Stimulated activated CD8-positive, alpha-beta memory T cell treated with anti-CD3 and anti-CD28 coated beads, Interleukin-15, amount 100 ng/mL, for 48 hours (primary cell): ENCODE results near the gene SVBP.
"Not testable (repeated sequence)": the region's sequence is repeated elsewhere in the genome, so short reads cannot be mapped to it uniquely, and the experiment has no call there.

ENCODE experiments used
- DNase-seq, 2 donors: peaks; one replicate each; pipeline ENCODE4 v3.0.0-alpha.2; 2020; ENCODE audit warnings: low read depth in 2 of 2

SVBP gene

GRCh38 chr1:42841440-42842147, 24.4 kb upstream of the SVBP start:
- DNase-seq, result no peak

- no peak for DNase-seq
These were observed 23.8 kb upstream of the SVBP start for GRCh38 chr1:42841010-42841409.

- DNase-seq, result no peak
These were observed 21.4 kb upstream of the SVBP start for GRCh38 chr1:42838482-42839190.

- DNase-seq, result no peak
These were observed 20.5 kb upstream of the SVBP start for GRCh38 chr1:42837709-42838108.

GRCh38 chr1:42835422-42835821, 18.2 kb upstream of the SVBP start:
- no peak for DNase-seq

- no peak for DNase-seq
These were observed 17.6 kb upstream of the SVBP start for GRCh38 chr1:42834803-42835202.

GRCh38 chr1:42833981-42834380, 16.8 kb upstream of the SVBP start:
- DNase-seq, result no peak

GRCh38 chr1:42832641-42833240, 15.5 kb upstream of the SVBP start:
- DNase-seq, result no peak

- no peak for DNase-seq
These were observed 14.1 kb upstream of the SVBP start for GRCh38 chr1:42831273-42831672.

- DNase-seq, result no peak
These were observed 13.4 kb upstream of the SVBP start for GRCh38 chr1:42830631-42831030.

- DNase-seq, result no peak
These were observed 8.0 kb upstream of the SVBP start for GRCh38 chr1:42825036-42825851.

GRCh38 chr1:42824481-42825035, 7.4 kb upstream of the SVBP start:
- no peak for DNase-seq

GRCh38 chr1:42822800-42823392, 5.7 kb upstream of the SVBP start:
- no peak for DNase-seq

GRCh38 chr1:42821690-42822089, 4.5 kb upstream of the SVBP start:
- no peak for DNase-seq

GRCh38 chr1:42820813-42821212, 3.6 kb upstream of the SVBP start:
- no peak for DNase-seq

- DNase-seq, result no peak
These were observed 779 bp upstream of the SVBP start for GRCh38 chr1:42817976-42818375.

- DNase-seq, result no peak
These were observed 207 bp upstream of the SVBP start for GRCh38 chr1:42817440-42817767.

- DNase-seq, result no peak
These were observed 1.1 kb downstream of the SVBP start for GRCh38 chr1:42815941-42816584.

GRCh38 chr1:42814815-42815214, 2.4 kb downstream of the SVBP start:
- not testable (repeated sequence) for DNase-seq

- DNase-seq, result no peak
These were observed 10.0 kb downstream of the SVBP start for GRCh38 chr1:42807056-42807668.

- no peak for DNase-seq
These were observed 10.6 kb downstream of the SVBP start for GRCh38 chr1:42806593-42806992.
